ENCODE data around the gene RASSF1. TPM values are rescaled to one million over a fixed set of nuclear protein-coding genes. Genes with fewer than 3 reads are reported as not detected.

The RASSF1 gene
- total and polyA plus RNA-seq, 8 donors, result 10.3 to 29.5 (median 14.2) TPM

- ATAC-seq (no peak), FAIRE-seq (no peak), DNase-seq (peak in 3 of 6 donors; percentile 52 to 84 (median 71))
- Histone ChIP-seq H3K36me3 (no peaks in the 10 kb centered on the region), H3K27ac (no peak overlapping the region), H3K4me1 (peaks cover 21 to 22% (median 21%) of the 10 kb centered on the region in 3 donors), H3K27me3 (no peaks in the 10 kb centered on the region), H3K9me3 (no peaks in the 10 kb centered on the region), H3K4me3 (no peak overlapping the region)
- no peak for TF ChIP-seq CTCF (IDR thresholded peaks at IDR 0.05)
- intact Hi-C loops (cut with DNase I), result no loop called here
- WGBS, 2 donors, result 39 to 57% methylated on average over 2 of the region's 2 CpGs
Measured at GRCh38 chr3:50297384-50297775, 43.3 kb downstream of the RASSF1 start.

GRCh38 chr3:50296721-50297383 lies 43.8 kb downstream of the RASSF1 start:
- intact Hi-C loops (cut with DNase I), result no loop called here
- no peak for ATAC-seq
- no peaks in the 10 kb centered on the region for H3K9me3 ChIP-seq
- WGBS, 2 donors, result 88 to 89% methylated on average over 18 of the region's 18 CpGs
- H3K36me3 ChIP-seq, result no peaks in the 10 kb centered on the region
- TF ChIP-seq CTCF (IDR thresholded peaks at IDR 0.05), result no peak
- no peak overlapping the region for H3K27ac ChIP-seq
- no peaks in the 10 kb centered on the region for H3K27me3 ChIP-seq
- H3K4me3 ChIP-seq, result no peak overlapping the region
- DNase-seq, result peak in 2 of 6 donors; percentile 31 to 77
- peaks cover 21 to 22% (median 21%) of the 10 kb centered on the region in 3 donors for H3K4me1 ChIP-seq
- FAIRE-seq, result no peak

GRCh38 chr3:50295553-50296431 lies 44.8 kb downstream of the RASSF1 start:
- no peak overlapping the region for H3K4me3 ChIP-seq
- peaks cover 21 to 27% (median 21%) of the 10 kb centered on the region in 3 donors for H3K4me1 ChIP-seq
- H3K36me3 ChIP-seq, result no peaks in the 10 kb centered on the region
- WGBS, 2 donors, result 87 to 94% methylated on average over 8 of the region's 8 CpGs
- H3K27me3 ChIP-seq, result no peaks in the 10 kb centered on the region
- ATAC-seq (no peak), DNase-seq (no peak), FAIRE-seq (no peak)
- no peak for TF ChIP-seq CTCF (IDR thresholded peaks at IDR 0.05)
- intact Hi-C loops (cut with DNase I), result no loop called here
- no peak overlapping the region for H3K27ac ChIP-seq
- no peaks in the 10 kb centered on the region for H3K9me3 ChIP-seq

- Histone ChIP-seq H3K4me1 (peaks cover 14 to 18% (median 16%) of the 10 kb centered on the region in 3 donors), H3K4me3 (no peak overlapping the region), H3K9me3 (no peaks in the 10 kb centered on the region), H3K36me3 (peaks cover 0 to 4% (median 4%) of the 10 kb centered on the region in 3 donors), H3K27me3 (no peaks in the 10 kb centered on the region), H3K27ac (no peak overlapping the region)
- DNase-seq, result peak in 2 of 6 donors; percentile 27 to 75
- WGBS, 2 donors, result 91 to 93% methylated on average over 21 to 22 of the region's 22 CpGs
- no peak for FAIRE-seq
- no peak for ATAC-seq
- no peak for TF ChIP-seq CTCF (IDR thresholded peaks at IDR 0.05)
- intact Hi-C loops (cut with DNase I), result no loop called here
Measured at GRCh38 chr3:50294492-50295403, 45.9 kb downstream of the RASSF1 start.

Data from pancreas (tissue), 10 donors.